Lower leg skin (tissue), 3 donors: ENCODE data around the gene STRIP2.

ENCODE experiments used
- CTCF ChIP-seq, 3 donors: fragments of 450-650 bp; IDR thresholded peaks; one replicate each; pipeline ENCODE4 v1.5.1; 2016; ENCODE audit warnings: antibody characterized with exemption in 3 of 3, mild to moderate bottlenecking in 3 of 3, moderate library complexity in 2 of 3
- POLR2A ChIP-seq, 2 donors: fragments of 450-650 bp; IDR thresholded peaks; one replicate each; pipeline ENCODE4 v1.6.1; 2016 to 2017; ENCODE audit warnings: antibody characterized with exemption in 2 of 2, mild to moderate bottlenecking in 1 of 2, moderate library complexity in 1 of 2

GRCh38 chr7:129434675-129435318 is 565 bp downstream of the STRIP2 start:
- no peak for TF ChIP-seq POLR2A (IDR thresholded peaks at IDR 0.05)
- TF ChIP-seq CTCF (IDR thresholded peaks at IDR 0.05): no peak
